GM21825 (cell line): Measurements from ENCODE around the gene CLEC14A.

ENCODE experiments used
- ATAC-seq: cut with Tn5 transposase; IDR thresholded peaks from one replicate; pipeline ENCODE4 v1.9.1; 2021; ENCODE audit warnings: mild to moderate bottlenecking, moderate library complexity; ENCODE audit not compliant: unreplicated experiment

Gene CLEC14A

GRCh38 chr14:38255673-38256532 lies at the start of gene CLEC14A:
TSS of gene CLEC14A (minus strand) at chr14:38256093. CDS start at chr14:38256022, 71 bp downstream.
- no peak for ATAC-seq

- ATAC-seq, result no peak
Observed at GRCh38 chr14:38302966-38303365, 47.1 kb upstream of the CLEC14A start.

- ATAC-seq, result no peak
Observed at GRCh38 chr14:38302034-38302433, 46.1 kb upstream of the CLEC14A start.

GRCh38 chr14:38297681-38298080 lies 41.8 kb upstream of the CLEC14A start:
- no peak for ATAC-seq

- ATAC-seq, result no peak
Observed at GRCh38 chr14:38291681-38292467, 36.0 kb upstream of the CLEC14A start.

GRCh38 chr14:38290601-38291188 lies 34.8 kb upstream of the CLEC14A start:
- ATAC-seq, result no peak

GRCh38 chr14:38286452-38286851 lies 30.6 kb upstream of the CLEC14A start:
- ATAC-seq, result no peak

- ATAC-seq, result no peak
Observed at GRCh38 chr14:38285962-38286361, 30.1 kb upstream of the CLEC14A start.

- ATAC-seq, result no peak
Observed at GRCh38 chr14:38282936-38283335, 27.0 kb upstream of the CLEC14A start.

GRCh38 chr14:38280081-38280480 lies 24.2 kb upstream of the CLEC14A start:
- no peak for ATAC-seq

- ATAC-seq, result no peak
Observed at GRCh38 chr14:38279572-38279971, 23.7 kb upstream of the CLEC14A start.

GRCh38 chr14:38278035-38278434 lies 22.1 kb upstream of the CLEC14A start:
- ATAC-seq, result no peak

GRCh38 chr14:38262844-38263243 lies 7.0 kb upstream of the CLEC14A start:
- no peak for ATAC-seq

- ATAC-seq, result no peak
Observed at GRCh38 chr14:38261620-38262019, 5.7 kb upstream of the CLEC14A start.

- no peak for ATAC-seq
Observed at GRCh38 chr14:38257507-38257906, 1.6 kb upstream of the CLEC14A start.

GRCh38 chr14:38256533-38256840 lies 594 bp upstream of the CLEC14A start:
- no peak for ATAC-seq

- no peak for ATAC-seq
Observed at GRCh38 chr14:38255408-38255672, 553 bp downstream of the CLEC14A start.

GRCh38 chr14:38254571-38255407 lies 1.1 kb downstream of the CLEC14A start:
- no peak for ATAC-seq

GRCh38 chr14:38253676-38254075 lies 2.2 kb downstream of the CLEC14A start:
- no peak for ATAC-seq

- no peak for ATAC-seq
Observed at GRCh38 chr14:38252066-38252710, 3.7 kb downstream of the CLEC14A start.

GRCh38 chr14:38250331-38250730 lies 5.6 kb downstream of the CLEC14A start:
- no peak for ATAC-seq
